HG02973 (cell line): Measurements from ENCODE around the gene SBF2.
"Not testable (repeated sequence)": the region's sequence is repeated elsewhere in the genome, so short reads cannot be mapped to it uniquely, and the experiment has no call there.

Experiments used
- ATAC-seq: cut with Tn5 transposase; IDR thresholded peaks from one replicate; pipeline ENCODE4 v1.9.1; 2021; ENCODE audit warnings: moderate library complexity; ENCODE audit not compliant: unreplicated experiment

The SBF2 gene

GRCh38 chr11:10268746-10269488, 25.1 kb downstream of the SBF2 start:
- no peak for ATAC-seq

GRCh38 chr11:10267821-10268220, 26.2 kb downstream of the SBF2 start:
- ATAC-seq: no peak

GRCh38 chr11:10265936-10266335, 28.1 kb downstream of the SBF2 start:
- no peak for ATAC-seq

- ATAC-seq: not testable (repeated sequence)
These were observed 29.3 kb downstream of the SBF2 start for GRCh38 chr11:10264716-10265115.

- no peak for ATAC-seq
These were observed 30.1 kb downstream of the SBF2 start for GRCh38 chr11:10263929-10264328.

GRCh38 chr11:10261821-10262220, 32.2 kb downstream of the SBF2 start:
- ATAC-seq: no peak

GRCh38 chr11:10257478-10257877, 36.5 kb downstream of the SBF2 start:
- no peak for ATAC-seq

GRCh38 chr11:10255388-10256125, 38.5 kb downstream of the SBF2 start:
- ATAC-seq: no peak

GRCh38 chr11:10249448-10250131, 44.4 kb downstream of the SBF2 start:
- ATAC-seq: not testable (repeated sequence)

GRCh38 chr11:10247011-10247410, 47.0 kb downstream of the SBF2 start:
- no peak for ATAC-seq

- no peak for ATAC-seq
These were observed 50.0 kb downstream of the SBF2 start for GRCh38 chr11:10243896-10244575.

- ATAC-seq: no peak
These were observed 57.2 kb downstream of the SBF2 start for GRCh38 chr11:10236840-10237239.

GRCh38 chr11:10233581-10233980, 60.4 kb downstream of the SBF2 start:
- ATAC-seq: no peak

- no peak for ATAC-seq
These were observed 61.3 kb downstream of the SBF2 start for GRCh38 chr11:10232756-10233155.

- not testable (repeated sequence) for ATAC-seq
These were observed 62.2 kb downstream of the SBF2 start for GRCh38 chr11:10231803-10232202.

- no peak for ATAC-seq
These were observed 68.5 kb downstream of the SBF2 start for GRCh38 chr11:10225553-10225952.

GRCh38 chr11:10222399-10222798, 71.6 kb downstream of the SBF2 start:
- ATAC-seq: no peak

GRCh38 chr11:10221342-10221741, 72.7 kb downstream of the SBF2 start:
- no peak for ATAC-seq

GRCh38 chr11:10211470-10211869, 82.5 kb downstream of the SBF2 start:
- no peak for ATAC-seq

- no peak for ATAC-seq
These were observed 84.7 kb downstream of the SBF2 start for GRCh38 chr11:10209326-10209725.

- peak; percentile 56 for ATAC-seq
These were observed 85.9 kb downstream of the SBF2 start for GRCh38 chr11:10208131-10208575.
